HUES64 (cell line): Measurements from ENCODE around the gene POLR2B.

Experiments used
- H3K27ac ChIP-seq: 2 replicates; pipeline ENCODE4 v1.7.0; 2013; ENCODE audit warnings: low read depth, low read length, inconsistent platforms
- H3K27me3 ChIP-seq: 2 replicates; pipeline ENCODE4 v1.6.1; 2013; ENCODE audit warnings: mild to moderate bottlenecking, low read length; ENCODE audit not compliant: insufficient read depth
- H3K36me3 ChIP-seq: 2 replicates; pipeline ENCODE4 v1.6.1; 2013; ENCODE audit warnings: mild to moderate bottlenecking, low read length; ENCODE audit not compliant: insufficient read depth
- H3K4me1 ChIP-seq: 2 replicates; pipeline ENCODE4 v1.6.1; 2013; ENCODE audit warnings: mild to moderate bottlenecking, low read length, moderate library complexity; ENCODE audit not compliant: insufficient read depth
- H3K4me3 ChIP-seq: 2 replicates; pipeline ENCODE4 v1.5.1; 2013; ENCODE audit warnings: mild to moderate bottlenecking, low read length, moderate library complexity
- H3K9ac ChIP-seq: 2 replicates; pipeline ENCODE4 v1.6.1; 2013; ENCODE audit warnings: mild to moderate bottlenecking, low read depth, low read length
- H3K9me3 ChIP-seq: 2 replicates; pipeline ENCODE4 v1.6.1; 2013; ENCODE audit warnings: low read depth, low read length; ENCODE audit not compliant: insufficient read depth
- WGBS: fragments of 150-250, 120-280 bp; methylation state at CpG from one replicate; pipeline ENCODE4 v1.1.7; 2013; ENCODE audit warnings: missing lambda C conversion rate; 5-methylcytosine and 5-hydroxymethylcytosine counted together

Gene POLR2B

GRCh38 chr4:56986952-56987351 lies 8.3 kb downstream of the POLR2B start:
- WGBS: 95% methylated on average over 2 of the region's 3 CpGs
- H3K36me3 ChIP-seq: peaks cover 65% of the 10 kb centered on the region
- H3K4me3 ChIP-seq: no peak overlapping the region
- H3K9ac ChIP-seq: no peak overlapping the region
- H3K27ac ChIP-seq: no peak overlapping the region
- H3K9me3 ChIP-seq: no peaks in the 10 kb centered on the region
- H3K4me1 ChIP-seq: no peaks in the 10 kb centered on the region
- no peaks in the 10 kb centered on the region for H3K27me3 ChIP-seq

GRCh38 chr4:56990109-56990905 lies 11.6 kb downstream of the POLR2B start:
- Histone ChIP-seq H3K9me3 (no peaks in the 10 kb centered on the region), H3K27me3 (no peaks in the 10 kb centered on the region), H3K36me3 (peaks cover 94% of the 10 kb centered on the region), H3K9ac (no peak overlapping the region), H3K4me1 (no peaks in the 10 kb centered on the region), H3K27ac (no peak overlapping the region), H3K4me3 (no peak overlapping the region)
- WGBS: 94% methylated on average over 5 of the region's 6 CpGs

DNA sequence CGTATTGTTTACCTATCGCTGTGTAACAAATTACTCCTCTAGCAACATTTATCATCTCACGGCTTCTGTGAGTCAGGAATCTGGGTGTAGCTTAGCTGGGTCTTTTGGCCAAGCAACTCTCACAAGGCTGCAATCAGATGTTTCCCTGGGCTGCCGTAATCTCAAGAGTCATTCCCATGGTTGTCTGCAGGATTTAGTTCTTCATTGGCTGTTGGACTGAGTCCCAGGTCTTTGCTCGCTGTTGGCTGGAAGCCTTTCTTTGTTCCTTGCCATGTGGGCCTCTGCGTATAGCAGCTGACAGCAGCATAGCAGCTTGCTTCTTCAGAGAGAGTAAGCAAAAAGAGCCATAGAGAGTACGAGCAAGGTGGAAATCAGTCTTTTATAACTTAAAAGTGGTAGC lies 16.8 kb downstream of the POLR2B start:
- 96% methylated on average over 7 of the region's 7 CpGs for WGBS
- H3K36me3 ChIP-seq: peaks cover 90% of the 10 kb centered on the region
- no peaks in the 10 kb centered on the region for H3K9me3 ChIP-seq
- no peak overlapping the region for H3K9ac ChIP-seq
- H3K27me3 ChIP-seq: no peaks in the 10 kb centered on the region
- no peak overlapping the region for H3K4me3 ChIP-seq
- no peaks in the 10 kb centered on the region for H3K4me1 ChIP-seq
- no peak overlapping the region for H3K27ac ChIP-seq

- Histone ChIP-seq H3K27ac (no peak overlapping the region), H3K36me3 (peaks cover 90% of the 10 kb centered on the region), H3K4me1 (no peaks in the 10 kb centered on the region), H3K9me3 (no peaks in the 10 kb centered on the region), H3K27me3 (no peaks in the 10 kb centered on the region), H3K4me3 (no peak overlapping the region), H3K9ac (no peak overlapping the region)
- WGBS: 100% methylated on average over 1 of the region's 1 CpG
These were observed 21.1 kb downstream of the POLR2B start for GRCh38 chr4:56999751-57000150.

DNA sequence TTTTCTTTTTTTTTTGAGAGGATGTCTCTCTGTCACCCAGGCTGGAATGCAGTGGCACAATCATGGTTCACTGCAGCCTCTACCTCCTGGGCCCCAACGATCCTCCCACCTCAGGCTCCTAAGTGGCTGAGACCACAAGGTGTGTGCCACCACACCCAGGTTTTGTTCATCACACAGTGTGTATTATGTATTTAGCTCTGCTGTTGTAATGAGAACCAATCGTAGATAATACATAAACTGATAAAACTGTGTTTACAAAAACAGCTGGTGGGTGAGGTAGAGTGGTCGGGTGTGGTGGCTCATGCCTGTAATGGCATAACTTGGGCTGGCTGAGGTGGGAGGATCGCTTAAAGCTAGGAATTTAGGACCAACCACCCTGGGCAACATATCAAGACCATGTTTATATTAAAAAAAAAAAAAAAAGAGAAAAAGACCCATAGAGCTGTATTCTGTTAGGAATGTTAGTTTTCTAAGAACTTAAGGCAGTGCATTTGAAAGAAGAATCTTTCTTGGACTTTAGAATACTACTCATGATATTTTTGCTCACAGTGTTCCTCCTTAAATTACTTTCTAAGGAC lies 34.9 kb downstream of the POLR2B start:
- Histone ChIP-seq H3K27ac (no peak overlapping the region), H3K9me3 (no peaks in the 10 kb centered on the region), H3K36me3 (peaks cover 94% of the 10 kb centered on the region), H3K27me3 (no peaks in the 10 kb centered on the region), H3K9ac (no peak overlapping the region), H3K4me1 (no peaks in the 10 kb centered on the region), H3K4me3 (no peak overlapping the region)
- 95% methylated on average over 3 of the region's 4 CpGs for WGBS

GRCh38 chr4:57018980-57019379 lies 40.3 kb downstream of the POLR2B start:
- Histone ChIP-seq H3K27me3 (no peaks in the 10 kb centered on the region), H3K9me3 (no peaks in the 10 kb centered on the region), H3K4me1 (no peaks in the 10 kb centered on the region), H3K9ac (no peak overlapping the region), H3K4me3 (no peak overlapping the region), H3K36me3 (peaks cover 96% of the 10 kb centered on the region), H3K27ac (no peak overlapping the region)

DNA sequence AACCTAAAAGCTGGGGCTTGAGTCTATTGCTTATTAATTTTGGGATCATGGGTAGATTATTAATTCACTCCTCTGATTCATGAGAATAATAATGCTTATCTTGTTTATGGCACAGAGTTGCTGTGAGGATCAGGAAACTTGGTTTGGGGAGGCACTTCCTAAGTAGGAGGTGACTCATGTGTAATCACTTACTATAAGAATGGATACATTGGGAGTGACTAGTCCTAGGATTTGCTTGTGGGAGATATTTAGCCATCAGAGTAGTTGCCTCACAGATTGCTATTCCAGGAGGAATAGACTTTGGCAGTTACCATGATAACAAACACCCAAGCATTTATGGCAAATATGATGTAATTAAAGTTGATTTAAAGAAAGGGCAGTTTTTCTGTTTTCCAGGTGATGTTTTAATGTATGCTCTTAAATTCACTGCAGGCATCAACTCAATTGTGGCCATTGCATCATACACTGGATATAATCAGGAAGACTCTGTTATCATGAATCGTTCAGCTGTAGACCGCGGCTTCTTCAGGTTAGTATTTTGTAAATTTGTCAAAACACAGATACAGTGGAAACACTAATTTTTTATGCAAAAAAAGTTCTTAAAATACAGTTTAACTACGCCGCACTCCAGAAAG lies 41.9 kb downstream of the POLR2B start:
- no peaks in the 10 kb centered on the region for H3K9me3 ChIP-seq
- 95% methylated on average over 5 of the region's 5 CpGs for WGBS
- no peak overlapping the region for H3K4me3 ChIP-seq
- H3K36me3 ChIP-seq: peaks cover 98% of the 10 kb centered on the region
- no peaks in the 10 kb centered on the region for H3K27me3 ChIP-seq
- H3K9ac ChIP-seq: no peak overlapping the region
- H3K4me1 ChIP-seq: no peaks in the 10 kb centered on the region
- H3K27ac ChIP-seq: no peak overlapping the region

- 93% methylated on average over 4 of the region's 4 CpGs for WGBS
- Histone ChIP-seq H3K27ac (no peak overlapping the region), H3K9me3 (no peaks in the 10 kb centered on the region), H3K9ac (no peak overlapping the region), H3K27me3 (no peaks in the 10 kb centered on the region), H3K4me1 (no peaks in the 10 kb centered on the region), H3K4me3 (no peak overlapping the region), H3K36me3 (peaks cover 99% of the 10 kb centered on the region)
These were observed 44.4 kb downstream of the POLR2B start for GRCh38 chr4:57023104-57023503.

DNA sequence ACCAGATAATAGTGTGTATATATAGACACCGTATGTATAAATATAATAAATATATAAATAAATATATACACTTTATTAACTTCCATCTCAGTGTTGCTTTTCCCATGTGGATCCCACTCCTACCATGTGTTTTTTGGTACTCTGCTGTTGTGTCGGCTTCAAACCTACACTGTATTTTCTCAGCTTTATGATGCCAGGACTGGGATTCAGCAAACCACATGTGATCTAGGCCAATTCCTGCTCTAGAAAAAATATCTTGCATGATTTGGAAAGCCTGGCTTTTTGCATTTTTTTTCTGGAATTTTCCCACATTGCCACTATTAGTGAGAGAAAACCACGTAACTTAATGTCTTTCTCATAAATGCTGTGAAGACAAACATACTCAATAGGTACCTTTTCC lies 55.8 kb downstream of the POLR2B start:
- H3K4me3 ChIP-seq: no peak overlapping the region
- no peaks in the 10 kb centered on the region for H3K27me3 ChIP-seq
- WGBS: 89% methylated on average over 2 of the region's 3 CpGs
- no peaks in the 10 kb centered on the region for H3K9me3 ChIP-seq
- H3K9ac ChIP-seq: no peak overlapping the region
- H3K4me1 ChIP-seq: no peaks in the 10 kb centered on the region
- H3K27ac ChIP-seq: no peak overlapping the region
- H3K36me3 ChIP-seq: peaks cover 30% of the 10 kb centered on the region

DNA sequence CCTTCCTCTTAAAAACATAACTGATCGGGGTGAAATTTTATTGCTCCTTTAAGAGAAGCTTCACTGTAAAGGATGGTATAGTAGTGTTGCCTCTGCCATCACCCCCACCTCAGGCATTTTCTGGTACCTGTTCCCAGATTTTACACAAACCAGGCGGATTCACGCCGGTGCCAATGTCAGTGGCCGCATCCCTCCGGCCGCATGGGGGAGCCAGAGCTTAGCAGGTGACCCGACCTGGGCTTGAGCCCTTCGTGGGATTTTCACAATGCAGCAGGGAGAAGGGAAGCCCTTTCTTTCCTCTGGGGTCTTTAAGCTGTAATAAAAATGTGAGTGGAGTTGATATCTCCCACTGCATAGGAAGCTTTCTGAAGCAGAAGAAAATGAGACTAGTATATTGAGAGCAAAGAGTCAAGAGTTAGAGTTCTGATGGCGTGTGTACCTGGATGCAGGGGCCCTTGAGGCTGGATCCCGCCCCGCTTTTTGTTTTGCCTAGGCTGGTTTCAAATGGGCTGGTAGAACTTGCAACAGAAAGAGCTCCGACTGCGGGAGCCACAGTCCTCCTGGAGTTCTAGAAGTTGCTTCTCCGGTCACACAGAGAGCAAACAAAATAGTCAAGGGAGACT lies 59.4 kb downstream of the POLR2B start:
- Histone ChIP-seq H3K9me3 (no peaks in the 10 kb centered on the region), H3K9ac (peak overlapping the region; percentile 42), H3K36me3 (no peaks in the 10 kb centered on the region), H3K27me3 (no peaks in the 10 kb centered on the region), H3K4me3 (peak overlapping the region; percentile 41), H3K4me1 (no peaks in the 10 kb centered on the region), H3K27ac (no peak overlapping the region)
- WGBS: 21% methylated on average over 14 of the region's 15 CpGs

- no peak overlapping the region for H3K4me3 ChIP-seq
- no peak overlapping the region for H3K9ac ChIP-seq
- no peaks in the 10 kb centered on the region for H3K36me3 ChIP-seq
- H3K27ac ChIP-seq: no peak overlapping the region
- WGBS: 53% methylated on average over 2 of the region's 2 CpGs
- no peaks in the 10 kb centered on the region for H3K4me1 ChIP-seq
- no peaks in the 10 kb centered on the region for H3K9me3 ChIP-seq
- no peaks in the 10 kb centered on the region for H3K27me3 ChIP-seq
These were observed 60.6 kb downstream of the POLR2B start for GRCh38 chr4:57039345-57039744.
